Activated naive CD4-positive, alpha-beta T cell treated with anti-CD3 and anti-CD28 coated beads for 36 hours (primary cell): Measurements from ENCODE around the gene NRF1. TPM values are rescaled to one million over a fixed set of nuclear protein-coding genes. Genes with fewer than 3 reads are reported as not detected.
"Not testable (repeated sequence)": the region's sequence is repeated elsewhere in the genome, so short reads cannot be mapped to it uniquely, and the experiment has no call there.

Experiments
- CTCF ChIA-PET: fragments of 350-600 bp; sonication (Branson Sonifier 250); formaldehyde crosslinking; loops from one replicate; lab custom pipeline; 2021; ENCODE audit warnings: antibody characterized with exemption; lab: Charles Lee
- DNase-seq: peaks from one replicate; pipeline ENCODE4 v3.0.0-alpha.2; 2020
- H3K27ac Mint-ChIP-seq: one replicate; pipeline ENCODE4 v1.8.0; 2021; ENCODE audit warnings: mild to moderate bottlenecking, mixed read lengths
- H3K27me3 Mint-ChIP-seq: one replicate; pipeline ENCODE4 v1.8.0; 2021; ENCODE audit warnings: low read depth, mixed read lengths
- H3K36me3 Mint-ChIP-seq: one replicate; pipeline ENCODE4 v1.8.0; 2021; ENCODE audit warnings: low read depth, mixed read lengths
- H3K4me1 Mint-ChIP-seq: one replicate; pipeline ENCODE4 v1.8.0; 2021; ENCODE audit warnings: low read depth, mixed read lengths
- H3K4me3 Mint-ChIP-seq: one replicate; pipeline ENCODE4 v1.8.0; 2021; ENCODE audit warnings: mild to moderate bottlenecking, moderate library complexity, mixed read lengths
- H3K9me3 Mint-ChIP-seq: one replicate; pipeline ENCODE4 v1.8.0; 2021; ENCODE audit warnings: mixed read lengths
- intact Hi-C: fragments of 100-400 bp; cut with micrococcal nuclease; formaldehyde crosslinking; loops from one replicate; pipeline ENCODE4 v1.15.1; 2023
- total RNA-seq, 2 experiments: library from RNA; stranded (reverse); gene quantifications; one replicate each; pipeline ENCODE4 v1.2.3, GENCODE V29; 2021

Gene NRF1
- total RNA-seq: 10 to 100 TPM; 18.5 to 21.5 TPM

DNA sequence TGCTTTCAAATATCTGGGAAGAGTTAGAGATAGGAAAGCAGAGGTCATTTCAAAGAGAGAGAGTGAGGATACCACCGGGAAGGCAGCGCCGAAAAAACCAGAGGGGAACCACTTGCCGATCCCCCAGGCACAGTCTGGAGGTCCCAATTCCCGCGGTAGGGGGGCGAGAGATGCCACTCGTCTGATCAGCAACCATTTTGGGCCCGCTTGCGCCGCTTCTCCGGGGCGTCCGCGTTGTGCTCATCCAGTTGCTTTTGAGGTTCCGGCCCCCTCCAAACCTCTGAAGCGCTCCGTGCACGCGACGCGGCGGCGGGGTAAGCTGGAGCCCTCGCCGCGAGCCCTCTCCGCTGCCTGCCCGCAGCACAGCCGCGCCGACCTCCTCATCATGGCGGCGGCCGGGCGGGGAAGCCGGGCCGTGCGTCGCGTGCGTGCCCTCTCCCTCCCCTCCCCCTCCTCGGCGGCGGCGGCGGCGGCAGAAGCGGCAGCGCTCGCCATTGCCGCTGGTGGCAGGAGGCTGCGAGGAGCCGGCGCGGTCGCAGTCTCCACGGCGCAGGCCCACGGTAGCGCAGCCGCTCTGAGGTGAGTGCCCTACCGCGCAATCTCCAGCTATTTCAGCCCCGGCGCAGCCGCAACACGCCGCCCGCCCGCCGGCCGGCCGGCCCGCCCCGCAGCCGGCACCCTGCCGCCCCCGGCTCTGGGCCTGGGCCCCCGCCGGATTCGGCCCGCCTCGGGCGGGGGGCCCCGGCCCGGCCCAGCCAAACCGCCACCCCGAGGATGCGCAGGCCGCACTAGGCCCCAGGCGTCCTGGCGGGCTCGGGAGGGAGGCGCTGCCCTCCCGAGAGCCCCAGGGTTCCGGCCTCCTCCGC is at the start of gene NRF1:
TSS of gene NRF1 (plus strand) at position 475 of the 866 bp plus-strand sequence. CDS start 45,632 bp downstream, outside the sequence.
- Mint-ChIP-seq H3K4me3 (peak within 1 kb of the TSS; percentile 97), H3K27me3 (no peaks in the 10 kb centered on the region), H3K4me1 (peaks cover 56% of the 10 kb centered on the region), H3K36me3 (peaks cover 33% of the 10 kb centered on the region), H3K27ac (peak within 1 kb of the TSS; percentile 98), H3K9me3 (no peaks in the 10 kb centered on the region)
- DNase-seq: peak; percentile 91
- CTCF ChIA-PET: interaction anchor here (0.7 to 2.5 kb wide), 6 partner anchors 12 to 236 kb away, joined by 3 to 14 read pairs (median 8); no protein-coding TSS in a partner anchor
- intact Hi-C loops: loop anchor here (1.0 to 10.0 kb wide), 8 partner anchors 24 to 387 kb away; partner anchors contain the start of genes AHCYL2 and SMKR1

DNA sequence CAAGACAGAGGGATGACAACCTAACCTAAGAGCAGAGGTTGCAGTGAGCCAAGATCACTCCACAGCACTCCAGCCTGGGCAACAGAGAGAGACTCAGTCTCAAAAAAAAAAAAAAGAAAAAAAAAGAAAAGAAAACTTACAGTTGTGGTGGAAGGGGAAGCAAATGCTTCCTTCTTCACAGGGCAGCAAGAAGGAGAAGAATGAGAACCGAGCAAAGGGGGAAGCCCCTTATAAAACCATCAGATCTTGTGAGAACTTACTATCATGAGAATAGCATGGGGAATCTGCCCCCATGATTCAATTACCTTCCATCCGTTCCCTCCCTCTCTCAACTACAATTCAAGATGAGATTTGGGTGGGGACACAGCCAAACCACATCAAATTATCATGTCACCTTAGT is 45.2 kb upstream of the NRF1 start:
- DNase-seq, intact Hi-C loops, H3K4me3 Mint-ChIP-seq, H3K36me3 Mint-ChIP-seq, H3K9me3 Mint-ChIP-seq, H3K4me1 Mint-ChIP-seq, CTCF ChIA-PET, H3K27ac Mint-ChIP-seq: not testable (repeated sequence)
- peaks cover 23% of the 10 kb centered on the region for H3K27me3 Mint-ChIP-seq

DNA sequence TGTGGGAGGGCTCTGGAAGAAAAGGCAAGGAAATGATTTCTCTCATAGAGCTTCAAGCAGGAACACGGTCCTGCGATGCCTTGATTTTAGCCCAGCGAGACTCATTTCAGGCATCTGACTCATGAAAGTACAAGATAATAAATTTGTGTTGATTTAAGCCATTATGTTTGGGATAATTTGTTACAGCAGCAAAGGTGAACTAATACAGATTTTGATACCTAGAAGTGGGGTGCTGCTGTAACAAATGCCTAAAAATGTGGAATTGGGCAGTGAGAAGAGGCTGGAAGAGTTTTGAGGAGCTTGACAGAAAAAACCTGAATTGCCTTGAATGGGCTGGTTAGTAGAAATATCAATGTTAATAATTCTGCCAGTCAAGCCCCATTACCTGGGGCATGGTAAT is 44.1 kb upstream of the NRF1 start:
- CTCF ChIA-PET: interaction anchor here (0.6 to 1.0 kb wide), 2 partner anchors 199 to 362 kb away, joined by 3 to 4 read pairs; no protein-coding TSS in a partner anchor
- peaks cover 1% of the 10 kb centered on the region for H3K36me3 Mint-ChIP-seq
- H3K4me1 Mint-ChIP-seq: peaks cover 3% of the 10 kb centered on the region
- H3K4me3 Mint-ChIP-seq: no peak overlapping the region
- peaks cover 23% of the 10 kb centered on the region for H3K27me3 Mint-ChIP-seq
- H3K9me3 Mint-ChIP-seq: peaks cover 3% of the 10 kb centered on the region
- no peak overlapping the region for H3K27ac Mint-ChIP-seq
- intact Hi-C loops: no loop called here
- no peak for DNase-seq

DNA sequence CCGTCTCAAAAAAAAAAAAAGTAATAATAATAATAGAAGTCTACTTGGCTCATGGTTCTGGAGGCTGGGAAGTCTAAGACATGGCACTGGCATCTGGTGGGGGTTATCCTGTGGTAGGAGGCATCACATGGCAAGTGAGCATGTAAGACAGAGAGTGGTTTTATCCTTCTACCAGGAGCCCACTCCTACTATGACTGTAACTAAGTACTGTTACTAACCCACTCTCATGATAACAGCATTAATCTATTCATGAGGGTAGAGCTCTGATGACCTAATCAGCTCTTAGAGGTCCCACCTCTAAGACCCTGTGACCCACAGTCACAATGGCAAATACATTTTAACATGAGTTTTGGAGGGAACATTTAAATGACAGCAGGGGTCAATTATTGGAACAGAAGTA is 43.3 kb upstream of the NRF1 start:
- intact Hi-C loops: no loop called here
- peaks cover 3% of the 10 kb centered on the region for H3K9me3 Mint-ChIP-seq
- CTCF ChIA-PET: interaction anchor here (1.0 kb wide), 1 partner anchor 200 kb away, joined by 4 read pairs; no protein-coding TSS in a partner anchor
- peaks cover 1% of the 10 kb centered on the region for H3K36me3 Mint-ChIP-seq
- peaks cover 23% of the 10 kb centered on the region for H3K27me3 Mint-ChIP-seq
- H3K4me3 Mint-ChIP-seq: no peak overlapping the region
- DNase-seq: no peak
- H3K4me1 Mint-ChIP-seq: peaks cover 3% of the 10 kb centered on the region
- H3K27ac Mint-ChIP-seq: no peak overlapping the region

DNA sequence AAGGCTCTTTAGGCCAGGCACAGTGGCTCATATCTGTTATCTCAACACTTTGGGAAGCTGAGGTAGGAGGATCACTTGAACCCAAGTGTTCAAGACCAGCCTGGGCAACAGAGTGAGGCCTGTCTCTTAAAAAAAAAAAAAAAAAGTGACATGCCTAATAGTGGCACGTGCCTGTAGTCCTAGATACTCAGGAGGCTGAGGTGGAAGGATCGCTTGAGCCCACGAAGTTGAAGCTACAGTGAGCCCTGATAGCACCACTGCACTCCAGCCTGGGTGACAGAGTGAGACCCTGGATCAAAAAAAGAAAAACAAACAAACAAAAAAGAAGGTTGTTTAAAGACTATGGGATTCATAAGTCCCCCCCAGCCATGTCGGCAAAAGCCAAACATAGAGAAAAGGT is 42.2 kb upstream of the NRF1 start:
- Mint-ChIP-seq H3K4me3 (no peak overlapping the region), H3K36me3 (peaks cover 1% of the 10 kb centered on the region), H3K4me1 (peaks cover 3% of the 10 kb centered on the region), H3K27me3 (peaks cover 18% of the 10 kb centered on the region), H3K27ac (no peak overlapping the region), H3K9me3 (peaks cover 3% of the 10 kb centered on the region)
- CTCF ChIA-PET: no interaction called here
- intact Hi-C loops: no loop called here
- DNase-seq: no peak

DNA sequence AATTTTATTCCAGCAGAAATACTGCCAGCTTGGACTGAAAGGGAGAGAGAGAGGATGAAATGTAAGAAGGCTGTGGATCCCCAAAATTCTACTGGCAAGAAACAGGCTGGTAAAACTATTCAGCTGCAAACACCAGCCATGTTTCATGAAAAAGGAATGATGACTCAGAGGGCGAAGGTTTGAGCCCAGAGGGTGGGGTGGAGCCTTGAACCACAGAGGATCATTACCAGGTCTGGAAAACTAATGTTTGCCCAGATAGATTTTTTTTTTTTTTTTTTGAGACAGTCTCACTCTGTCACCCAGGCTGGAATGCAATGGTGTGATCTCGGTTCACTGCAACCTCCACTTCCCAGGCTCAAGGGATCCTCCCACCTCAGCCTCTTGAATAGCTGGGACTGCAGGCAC is 41.7 kb upstream of the NRF1 start:
- DNase-seq: no peak
- Mint-ChIP-seq H3K4me3 (no peak overlapping the region), H3K36me3 (peaks cover 1% of the 10 kb centered on the region), H3K27me3 (peaks cover 16% of the 10 kb centered on the region), H3K4me1 (peaks cover 3% of the 10 kb centered on the region), H3K27ac (no peak overlapping the region), H3K9me3 (peaks cover 3% of the 10 kb centered on the region)
- intact Hi-C loops: no loop called here
- CTCF ChIA-PET: no interaction called here

DNA sequence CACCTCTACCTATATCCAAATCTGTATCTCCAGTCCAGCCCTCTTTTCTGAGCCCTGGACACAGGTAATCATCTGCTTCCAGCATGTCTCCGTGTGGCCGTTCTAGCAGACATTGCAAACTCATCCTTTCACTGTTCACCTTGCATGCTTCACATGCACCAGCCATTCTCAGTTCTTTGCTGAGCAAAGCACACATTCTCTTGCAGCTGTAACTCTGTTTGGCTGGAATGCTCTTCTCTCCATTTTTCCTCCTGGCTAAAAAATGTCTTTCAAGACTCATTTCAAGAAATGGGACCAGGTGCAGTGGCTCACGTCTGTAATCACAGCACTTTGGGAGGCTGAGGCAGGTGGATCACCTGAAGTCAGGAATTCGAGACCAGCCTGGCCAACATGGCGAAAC is 40.3 kb upstream of the NRF1 start:
- H3K4me1 Mint-ChIP-seq: peaks cover 3% of the 10 kb centered on the region
- H3K27ac Mint-ChIP-seq: no peak overlapping the region
- H3K36me3 Mint-ChIP-seq: peaks cover 2% of the 10 kb centered on the region
- no peak overlapping the region for H3K4me3 Mint-ChIP-seq
- peaks cover 3% of the 10 kb centered on the region for H3K9me3 Mint-ChIP-seq
- intact Hi-C loops: no loop called here
- peaks cover 16% of the 10 kb centered on the region for H3K27me3 Mint-ChIP-seq
- CTCF ChIA-PET: no interaction called here
- no peak for DNase-seq

DNA sequence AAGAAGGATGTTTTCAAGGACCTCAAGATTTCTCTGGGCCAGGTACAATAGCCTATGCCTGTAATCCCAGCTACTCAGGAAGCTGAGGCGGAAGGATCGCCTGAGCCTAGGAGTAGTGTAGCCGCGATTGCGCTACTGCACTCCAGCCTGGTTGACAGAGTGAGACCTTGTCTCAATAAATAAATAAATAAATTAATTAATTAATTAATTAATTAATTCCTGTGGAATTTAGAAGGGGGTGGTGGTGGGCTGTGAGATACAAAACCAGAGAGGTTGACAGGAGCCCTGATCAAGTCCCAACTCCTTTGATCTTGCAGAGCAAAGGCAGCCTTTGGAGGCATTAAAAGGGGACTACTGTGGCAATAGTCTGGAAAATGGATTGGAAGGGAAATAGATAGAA is 39.3 kb upstream of the NRF1 start:
- CTCF ChIA-PET: no interaction called here
- Mint-ChIP-seq H3K4me3 (no peak overlapping the region), H3K9me3 (peaks cover 5% of the 10 kb centered on the region), H3K27ac (no peak overlapping the region), H3K36me3 (peaks cover 4% of the 10 kb centered on the region), H3K4me1 (no peaks in the 10 kb centered on the region), H3K27me3 (peaks cover 10% of the 10 kb centered on the region)
- intact Hi-C loops: no loop called here
- DNase-seq: no peak

DNA sequence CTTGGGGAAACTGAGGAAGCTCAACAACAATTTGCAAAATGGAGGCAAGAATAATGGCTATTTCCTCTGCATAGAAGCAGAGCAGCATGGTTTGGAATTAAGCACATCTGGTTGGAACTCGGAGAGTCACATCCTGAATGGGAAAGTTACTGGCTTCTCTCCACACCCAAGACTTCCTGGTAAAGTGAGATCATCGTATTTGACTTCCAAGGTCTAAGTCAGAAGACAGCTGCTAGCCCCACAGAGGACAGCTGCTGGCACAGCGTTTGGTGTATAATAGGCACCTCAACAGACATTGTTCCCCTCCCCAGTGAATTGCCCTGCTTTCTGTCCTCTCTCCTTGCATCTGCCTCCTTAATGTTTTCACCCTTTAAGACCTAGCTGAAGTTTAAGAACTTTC is 37.0 kb upstream of the NRF1 start:
- Mint-ChIP-seq H3K27me3 (peaks cover 4% of the 10 kb centered on the region), H3K9me3 (peaks cover 16% of the 10 kb centered on the region), H3K36me3 (peaks cover 4% of the 10 kb centered on the region), H3K4me1 (no peaks in the 10 kb centered on the region), H3K4me3 (no peak overlapping the region), H3K27ac (no peak overlapping the region)
- DNase-seq: no peak
- intact Hi-C loops: no loop called here
- CTCF ChIA-PET: no interaction called here

DNA sequence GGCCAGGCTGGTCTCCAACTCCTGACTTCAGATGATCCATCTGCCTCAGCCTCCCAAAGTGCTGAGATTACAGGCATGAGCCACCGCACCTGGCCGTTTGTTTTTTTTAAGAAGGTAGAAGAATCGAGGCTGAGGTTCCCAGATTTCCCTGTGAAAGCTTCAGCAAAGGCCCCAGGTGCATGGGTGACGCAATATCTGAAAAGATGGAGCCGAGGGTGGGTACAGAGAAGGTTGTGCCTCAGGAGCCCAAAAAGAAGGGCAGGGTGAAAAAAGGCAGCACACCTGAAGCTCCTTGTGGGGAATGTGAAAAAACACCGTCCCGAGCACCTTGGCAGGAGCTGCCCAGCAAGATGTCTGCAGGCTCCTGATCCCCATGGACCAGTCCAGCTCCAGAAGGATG is 35.8 kb upstream of the NRF1 start:
- intact Hi-C loops: no loop called here
- H3K4me1 Mint-ChIP-seq: no peaks in the 10 kb centered on the region
- H3K27me3 Mint-ChIP-seq: no peaks in the 10 kb centered on the region
- H3K9me3 Mint-ChIP-seq: peaks cover 16% of the 10 kb centered on the region
- CTCF ChIA-PET: interaction anchor here (0.8 to 1.1 kb wide), 2 partner anchors 18 to 32 kb away, joined by 3 read pairs; no protein-coding TSS in a partner anchor
- DNase-seq: no peak
- H3K4me3 Mint-ChIP-seq: no peak overlapping the region
- no peak overlapping the region for H3K27ac Mint-ChIP-seq
- peaks cover 4% of the 10 kb centered on the region for H3K36me3 Mint-ChIP-seq

DNA sequence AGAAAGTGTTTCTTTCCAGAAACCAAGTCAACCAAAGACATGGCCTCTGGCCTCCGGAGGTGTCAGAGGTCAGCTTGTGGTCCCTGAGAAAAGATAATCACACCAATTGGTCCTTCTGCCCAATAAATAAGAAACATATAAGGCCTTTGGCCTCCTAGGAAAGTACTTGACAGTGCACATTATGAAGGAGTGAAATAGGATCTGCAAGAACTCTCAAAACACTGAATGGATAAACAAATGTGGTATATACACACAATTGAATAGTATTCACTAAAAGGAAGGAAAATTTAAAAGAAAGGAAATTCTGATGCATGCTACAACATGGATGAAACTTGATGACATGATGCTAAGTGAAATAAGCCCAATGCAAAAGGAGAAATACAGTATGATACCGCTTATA is 35.4 kb upstream of the NRF1 start:
- DNase-seq: no peak
- CTCF ChIA-PET: interaction anchor here (0.8 to 1.1 kb wide), 2 partner anchors 18 to 31 kb away, joined by 3 read pairs; no protein-coding TSS in a partner anchor
- intact Hi-C loops: no loop called here
- H3K4me3 Mint-ChIP-seq: no peak overlapping the region
- no peaks in the 10 kb centered on the region for H3K4me1 Mint-ChIP-seq
- peaks cover 16% of the 10 kb centered on the region for H3K9me3 Mint-ChIP-seq
- no peaks in the 10 kb centered on the region for H3K27me3 Mint-ChIP-seq
- peaks cover 4% of the 10 kb centered on the region for H3K36me3 Mint-ChIP-seq
- H3K27ac Mint-ChIP-seq: no peak overlapping the region

DNA sequence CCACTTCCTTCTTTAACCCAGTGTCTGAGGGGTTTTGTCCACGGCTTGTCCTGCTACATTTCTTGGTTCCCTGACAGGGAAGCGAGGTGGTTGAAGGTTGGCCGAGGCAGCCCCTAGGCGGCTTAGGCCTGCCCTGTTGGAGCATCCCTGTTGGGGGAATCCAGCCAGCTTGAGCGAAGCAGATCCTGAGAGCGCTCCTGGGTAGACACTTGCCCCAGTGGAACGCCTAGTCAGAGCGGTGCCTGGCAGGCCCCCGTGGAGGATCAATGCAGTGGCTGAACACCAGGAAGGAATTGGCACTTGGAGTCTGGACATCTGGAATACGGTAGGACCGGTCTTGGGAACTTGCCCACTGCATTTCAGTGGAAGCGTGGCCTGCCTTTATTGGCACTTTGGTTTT is 32.7 kb upstream of the NRF1 start:
- no peaks in the 10 kb centered on the region for H3K4me1 Mint-ChIP-seq
- no peaks in the 10 kb centered on the region for H3K27me3 Mint-ChIP-seq
- intact Hi-C loops: no loop called here
- no peak overlapping the region for H3K27ac Mint-ChIP-seq
- CTCF ChIA-PET: interaction anchor here (0.7 kb wide), 1 partner anchor 126 kb away, joined by 3 read pairs; no protein-coding TSS in a partner anchor
- DNase-seq: no peak
- H3K9me3 Mint-ChIP-seq: peaks cover 16% of the 10 kb centered on the region
- H3K4me3 Mint-ChIP-seq: no peak overlapping the region
- peaks cover 4% of the 10 kb centered on the region for H3K36me3 Mint-ChIP-seq
